Astrocyte (in vitro differentiated cells and primary cell): ENCODE measurements around the gene AJAP1. TPM values are rescaled to one million over a fixed set of nuclear protein-coding genes. Genes with fewer than 3 reads are reported as not detected.

Experiments
- DNase-seq: peaks from one replicate; pipeline ENCODE4 v3.0.0-alpha.2; 2010; ENCODE audit warnings: low read depth
- FAIRE-seq: peaks from 2 replicates; lab custom pipeline; 2011; peaks lifted over from hg19 to GRCh38; lab: Jason Lieb, UNC
- H2AFZ ChIP-seq: 2 replicates; pipeline ENCODE4 v1.6.0; 2012; ENCODE audit warnings: low read depth, low read length, inconsistent platforms
- H3K27ac ChIP-seq: 2 replicates; pipeline ENCODE4 v1.5.1; 2011; ENCODE audit warnings: low read depth, low read length, inconsistent platforms
- H3K27me3 ChIP-seq: 2 replicates; pipeline ENCODE4 v1.6.0; 2011; ENCODE audit warnings: low read length, inconsistent platforms; ENCODE audit not compliant: insufficient read depth
- H3K36me3 ChIP-seq: 2 replicates; pipeline ENCODE4 v1.5.1; 2011; ENCODE audit warnings: low read length, inconsistent platforms; ENCODE audit not compliant: insufficient read depth
- H3K4me1 ChIP-seq: 2 replicates; pipeline ENCODE4 v1.5.1; 2011; ENCODE audit warnings: low read length, inconsistent platforms; ENCODE audit not compliant: insufficient read depth
- H3K4me2 ChIP-seq: 2 replicates; pipeline ENCODE4 v1.6.0; 2012; ENCODE audit warnings: low read length, inconsistent platforms
- H3K4me3 ChIP-seq: 2 replicates; pipeline ENCODE4 v1.5.1; 2011; ENCODE audit warnings: low read depth, mild to moderate bottlenecking, low read length, inconsistent platforms; ENCODE audit not compliant: insufficient read depth
- H3K79me2 ChIP-seq: 2 replicates; pipeline ENCODE4 v1.6.0; 2012; ENCODE audit warnings: mild to moderate bottlenecking, low read length, inconsistent platforms; ENCODE audit not compliant: insufficient read depth
- H3K9ac ChIP-seq: 2 replicates; pipeline ENCODE4 v1.6.0; 2012; ENCODE audit warnings: mild to moderate bottlenecking, low read length, inconsistent platforms
- H3K9me3 ChIP-seq: 2 replicates; pipeline ENCODE4 v1.5.1; 2012; ENCODE audit warnings: low read depth, mild to moderate bottlenecking, low read length, inconsistent platforms; ENCODE audit not compliant: insufficient read depth
- H4K20me1 ChIP-seq: 2 replicates; pipeline ENCODE4 v1.6.0; 2012; ENCODE audit warnings: low read length, inconsistent platforms; ENCODE audit not compliant: insufficient read depth
- H3K27ac Mint-ChIP-seq: one replicate; pipeline ENCODE4 v1.8.0; 2021; ENCODE audit warnings: mild to moderate bottlenecking, mixed read lengths; ENCODE audit not compliant: unreplicated experiment
- H3K27me3 Mint-ChIP-seq: one replicate; pipeline ENCODE4 v1.8.0; 2021; ENCODE audit warnings: low read depth, mixed read lengths; ENCODE audit not compliant: unreplicated experiment
- H3K36me3 Mint-ChIP-seq: one replicate; pipeline ENCODE4 v1.8.0; 2021; ENCODE audit warnings: low read depth, mixed read lengths; ENCODE audit not compliant: unreplicated experiment
- H3K4me1 Mint-ChIP-seq: one replicate; pipeline ENCODE4 v1.8.0; 2021; ENCODE audit warnings: low read depth, mixed read lengths; ENCODE audit not compliant: unreplicated experiment
- H3K4me3 Mint-ChIP-seq: one replicate; pipeline ENCODE4 v1.8.0; 2021; ENCODE audit warnings: mild to moderate bottlenecking, moderate library complexity, mixed read lengths; ENCODE audit not compliant: unreplicated experiment
- H3K9me3 Mint-ChIP-seq: one replicate; pipeline ENCODE4 v1.8.0; 2021; ENCODE audit warnings: mild to moderate bottlenecking, mixed read lengths; ENCODE audit not compliant: unreplicated experiment
- CTCF ChIP-seq: IDR thresholded peaks from 2 replicates; pipeline ENCODE4 v1.5.1; 2011; ENCODE audit warnings: low read depth, mild to moderate bottlenecking, inconsistent platforms, low read length, moderate library complexity; ENCODE audit not compliant: insufficient read depth
- EZH2 ChIP-seq: IDR thresholded peaks from 2 replicates; pipeline ENCODE4 v1.6.1; 2012; ENCODE audit warnings: mild to moderate bottlenecking, low read length, inconsistent platforms; ENCODE audit not compliant: insufficient read depth
- total RNA-seq: library from RNA; stranded (reverse); gene quantifications from 2 replicates; pipeline ENCODE4 v1.2.1, GENCODE V29; 2021

AJAP1 gene
- total RNA-seq, 1 donor from 2014 or later, result 0.34 TPM

- Histone ChIP-seq H3K9ac (no peak overlapping the region), H3K27me3 (no peaks in the 10 kb centered on the region), H3K36me3 (no peaks in the 10 kb centered on the region), H3K27ac (no peak overlapping the region), H3K4me1 (no peaks in the 10 kb centered on the region), H2AFZ (no peak overlapping the region), H3K79me2 (no peaks in the 10 kb centered on the region), H3K9me3 (peaks cover 5% of the 10 kb centered on the region), H3K4me2 (no peak overlapping the region), H4K20me1 (no peaks in the 10 kb centered on the region), H3K4me3 (no peak overlapping the region)
- TF ChIP-seq CTCF (no peak), EZH2 (no peak)
- H3K9me3 Mint-ChIP-seq, result peaks cover 9% of the 10 kb centered on the region
- DNase-seq, result no peak
- no peak overlapping the region for H3K4me3 Mint-ChIP-seq
- no peaks in the 10 kb centered on the region for H3K36me3 Mint-ChIP-seq
- peaks cover 3% of the 10 kb centered on the region for H3K4me1 Mint-ChIP-seq
- peaks cover 27% of the 10 kb centered on the region for H3K27me3 Mint-ChIP-seq
- no peak for FAIRE-seq
- no peak overlapping the region for H3K27ac Mint-ChIP-seq
These were observed 39.3 kb upstream of the AJAP1 start for GRCh38 chr1:4615138-4615470.

GRCh38 chr1:4615501-4615900, 38.9 kb upstream of the AJAP1 start:
- H4K20me1 ChIP-seq, result no peaks in the 10 kb centered on the region
- no peaks in the 10 kb centered on the region for H3K27me3 ChIP-seq
- Mint-ChIP-seq H3K4me1 (peaks cover 3% of the 10 kb centered on the region), H3K27ac (no peak overlapping the region), H3K4me3 (no peak overlapping the region), H3K36me3 (no peaks in the 10 kb centered on the region), H3K27me3 (peaks cover 27% of the 10 kb centered on the region), H3K9me3 (peaks cover 6% of the 10 kb centered on the region)
- H3K4me3 ChIP-seq, result no peak overlapping the region
- no peak overlapping the region for H2AFZ ChIP-seq
- DNase-seq (no peak), FAIRE-seq (no peak)
- H3K36me3 ChIP-seq, result no peaks in the 10 kb centered on the region
- H3K79me2 ChIP-seq, result no peaks in the 10 kb centered on the region
- TF ChIP-seq CTCF, result no peak
- no peak for TF ChIP-seq EZH2
- no peak overlapping the region for H3K4me2 ChIP-seq
- no peak overlapping the region for H3K27ac ChIP-seq
- no peak overlapping the region for H3K9ac ChIP-seq
- H3K9me3 ChIP-seq, result peaks cover 3% of the 10 kb centered on the region
- H3K4me1 ChIP-seq, result no peaks in the 10 kb centered on the region

- FAIRE-seq (no peak), DNase-seq (no peak)
- Histone ChIP-seq H3K27me3 (no peaks in the 10 kb centered on the region), H3K4me2 (no peak overlapping the region), H3K27ac (no peak overlapping the region), H4K20me1 (no peaks in the 10 kb centered on the region), H3K9me3 (no peaks in the 10 kb centered on the region), H3K4me1 (no peaks in the 10 kb centered on the region), H3K9ac (no peak overlapping the region), H2AFZ (no peak overlapping the region), H3K4me3 (no peak overlapping the region), H3K79me2 (no peaks in the 10 kb centered on the region), H3K36me3 (no peaks in the 10 kb centered on the region)
- TF ChIP-seq EZH2, result no peak
- no peak for TF ChIP-seq CTCF
- Mint-ChIP-seq H3K9me3 (no peaks in the 10 kb centered on the region), H3K27me3 (peaks cover 30% of the 10 kb centered on the region), H3K4me1 (peaks cover 3% of the 10 kb centered on the region), H3K36me3 (no peaks in the 10 kb centered on the region), H3K27ac (no peak overlapping the region), H3K4me3 (no peak overlapping the region)
These were observed 37.5 kb upstream of the AJAP1 start for GRCh38 chr1:4616831-4617465.
